H1 (cell line): ENCODE measurements around the gene ZNF683. TPM values are rescaled to one million over a fixed set of nuclear protein-coding genes. Genes with fewer than 3 reads are reported as not detected.

Experiments used
- CTCF ChIA-PET: fragments of 300-600 bp; sonication (Branson Sonifier 250); formaldehyde crosslinking; loops from one replicate; lab custom pipeline; 2021; ENCODE audit not compliant: partially characterized antibody; lab: Charles Lee
- POLR2A ChIA-PET: fragments of 300-600 bp; sonication (Branson Sonifier 250); formaldehyde crosslinking; loops from one replicate; lab custom pipeline; 2021; ENCODE audit warnings: inconsistent platforms; ENCODE audit not compliant: partially characterized antibody; lab: Charles Lee
- DNase-seq, 2 experiments: peaks; one replicate each; pipeline versions ENCODE4 v3.0.0 to v3.0.0-alpha.2; 2010 to 2022; ENCODE audit warnings: low spot score in 2 of 2, low read depth in 1 of 2, mixed read lengths in 1 of 2
- FAIRE-seq: peaks from 2 replicates; lab custom pipeline; 2011; peaks lifted over from hg19 to GRCh38; lab: Jason Lieb, UNC
- H2AFZ ChIP-seq: 2 replicates; pipeline ENCODE4 v1.8.1; 2012; ENCODE audit warnings: low read length, inconsistent platforms
- H2AK5ac ChIP-seq: 2 replicates; pipeline ENCODE4 v1.6.1; 2013; ENCODE audit warnings: low read depth, low read length
- H2BK120ac ChIP-seq: replicated peaks from 2 replicates; pipeline ENCODE3; 2013; ENCODE audit warnings: low read depth, low read length, inconsistent platforms
- H2BK12ac ChIP-seq: 2 replicates; pipeline ENCODE4 v1.6.1; 2013; ENCODE audit warnings: low read depth, low read length
- H2BK15ac ChIP-seq: 2 replicates; pipeline ENCODE4 v1.6.1; 2013; ENCODE audit warnings: low read length
- H2BK20ac ChIP-seq: 2 replicates; pipeline ENCODE4 v1.6.1; 2013; ENCODE audit warnings: low read length
- H2BK5ac ChIP-seq: 2 replicates; pipeline ENCODE4 v1.6.1; 2013; ENCODE audit warnings: low read depth, low read length
- H3K14ac ChIP-seq: 2 replicates; pipeline ENCODE4 v1.6.1; 2013; ENCODE audit warnings: inconsistent platforms; ENCODE audit not compliant: insufficient read length
- H3K18ac ChIP-seq: 2 replicates; pipeline ENCODE4 v1.6.1; 2013; ENCODE audit warnings: low read length; ENCODE audit errors: extremely low read depth
- H3K23ac ChIP-seq: 2 replicates; pipeline ENCODE4 v1.6.1; 2013; ENCODE audit warnings: inconsistent platforms; ENCODE audit not compliant: insufficient read length
- H3K23me2 ChIP-seq: 2 replicates; pipeline ENCODE4 v1.6.1; 2013; ENCODE audit warnings: low read depth, low read length
- H3K27ac ChIP-seq: 2 replicates; pipeline ENCODE4 v1.6.1; 2011; ENCODE audit warnings: low read depth, low read length, inconsistent platforms
- H3K27me3 ChIP-seq, 4 experiments: replicated peaks in 1 of 4; 1 replicate in 1 of 4; 2 replicates in 3 of 4; pipeline versions ENCODE4 v1.6.1 to v1.8.1; 2011 to 2013; ENCODE audit warnings: low read length in 3 of 4, mild to moderate bottlenecking in 3 of 4, inconsistent platforms in 2 of 4, mixed read lengths in 2 of 4, moderate library complexity in 1 of 4; ENCODE audit not compliant: control insufficient read depth in 3 of 4, insufficient read depth in 3 of 4; ENCODE audit errors: extremely low read depth in 1 of 4
- H3K36me3 ChIP-seq, 4 experiments: 2 replicates each; pipeline versions ENCODE4 v1.6.1 to v1.8.1; 2011 to 2013; ENCODE audit warnings: mild to moderate bottlenecking in 4 of 4, low read length in 3 of 4, moderate library complexity in 2 of 4, control low read depth in 1 of 4, inconsistent platforms in 1 of 4; ENCODE audit not compliant: insufficient read depth in 4 of 4, control insufficient read depth in 2 of 4
- H3K4ac ChIP-seq: replicated peaks from 2 replicates; pipeline ENCODE3; 2013; ENCODE audit warnings: low read length, low read depth, mixed read lengths, inconsistent platforms; ENCODE audit not compliant: insufficient read length
- H3K4me1 ChIP-seq, 4 experiments: replicated peaks in 1 of 4; 1 replicate in 1 of 4; 2 replicates in 3 of 4; pipeline versions ENCODE4 v1.6.1 to v1.8.1; 2011 to 2013; ENCODE audit warnings: low read length in 3 of 4, inconsistent platforms in 2 of 4, mixed read lengths in 1 of 4; ENCODE audit not compliant: insufficient read depth in 4 of 4, control insufficient read depth in 3 of 4
- H3K4me2 ChIP-seq, 2 experiments: 2 replicates each; pipeline versions ENCODE4 v1.6.1 to v1.8.1; 2011 to 2013; ENCODE audit warnings: low read depth in 2 of 2, low read length in 2 of 2, control low read depth in 1 of 2, inconsistent platforms in 1 of 2, mild to moderate bottlenecking in 1 of 2; ENCODE audit not compliant: insufficient read depth in 1 of 2
- H3K4me3 ChIP-seq, 4 experiments: fragments of 200-600, 300-600 bp in 1 of 4; sonication (generic), shearing (Covaris generic), sonication (Bioruptor Twin) in 1 of 4; 2 replicates each; pipeline versions ENCODE4 v1.5.1 to v1.8.1; 2011 to 2016; ENCODE audit warnings: low read length in 4 of 4, low read depth in 3 of 4, control low read depth in 2 of 4, inconsistent platforms in 2 of 4, mild to moderate bottlenecking in 2 of 4, mixed read lengths in 1 of 4, moderate library complexity in 1 of 4; ENCODE audit not compliant: insufficient read depth in 2 of 4; ENCODE audit errors: extremely low read depth in 1 of 4
- H3K56ac ChIP-seq: replicated peaks from 2 replicates; pipeline ENCODE3; 2013; ENCODE audit warnings: low read depth, mild to moderate bottlenecking, mixed read lengths, low read length, inconsistent platforms; ENCODE audit not compliant: insufficient read length
- H3K79me1 ChIP-seq: 2 replicates; pipeline ENCODE4 v1.6.1; 2013; ENCODE audit warnings: low read depth, low read length, control low read depth
- H3K79me2 ChIP-seq, 2 experiments: 2 replicates each; pipeline versions ENCODE4 v1.6.1 to v1.8.1; 2012 to 2013; ENCODE audit warnings: low read length in 2 of 2, mild to moderate bottlenecking in 2 of 2, inconsistent platforms in 1 of 2; ENCODE audit not compliant: insufficient read depth in 2 of 2, control insufficient read depth in 1 of 2
- H3K9ac ChIP-seq, 4 experiments: replicated peaks in 1 of 4; 1 replicate in 1 of 4; 2 replicates in 3 of 4; pipeline versions ENCODE4 v1.6.1 to v1.8.1; 2011 to 2013; ENCODE audit warnings: low read depth in 3 of 4, low read length in 3 of 4, control low read depth in 2 of 4, mild to moderate bottlenecking in 2 of 4, moderate library complexity in 2 of 4, inconsistent platforms in 1 of 4; ENCODE audit errors: extremely low read depth in 1 of 4
- H3K9me3 ChIP-seq, 2 experiments: 2 replicates each; pipeline versions ENCODE4 v1.6.1 to v1.8.1; 2012 to 2013; ENCODE audit warnings: mild to moderate bottlenecking in 2 of 2, moderate library complexity in 2 of 2, control low read depth in 1 of 2, inconsistent platforms in 1 of 2, low read depth in 1 of 2, low read length in 1 of 2, mixed read lengths in 1 of 2; ENCODE audit not compliant: insufficient read depth in 2 of 2
- H4K20me1 ChIP-seq, 2 experiments: replicated peaks in 1 of 2; 2 replicates each; pipeline versions ENCODE3 to v1.8.1; 2011 to 2013; ENCODE audit warnings: inconsistent platforms in 2 of 2, low read length in 2 of 2, mild to moderate bottlenecking in 1 of 2; ENCODE audit not compliant: insufficient read depth in 2 of 2, control insufficient read depth in 1 of 2
- H4K5ac ChIP-seq: 2 replicates; pipeline ENCODE4 v1.6.1; 2013; ENCODE audit warnings: low read length, low read depth, mixed read lengths, inconsistent platforms; ENCODE audit not compliant: insufficient read length
- H4K8ac ChIP-seq: 2 replicates; pipeline ENCODE4 v1.8.0; 2013; ENCODE audit warnings: mild to moderate bottlenecking, moderate library complexity, low read length, inconsistent platforms; ENCODE audit not compliant: insufficient read depth; ENCODE audit errors: extremely low read depth
- H4K91ac ChIP-seq: replicated peaks from 2 replicates; pipeline ENCODE3; 2013; ENCODE audit warnings: low read length, mixed read lengths, inconsistent platforms; ENCODE audit not compliant: insufficient read length
- CBX5 ChIP-seq: fragments of 300-800, 300-1000 bp; sonication (generic); IDR thresholded peaks from 2 replicates; pipeline ENCODE4 v1.7.1; 2016; ENCODE audit warnings: antibody characterized with exemption, low read length, low read depth
- CREB1 ChIP-seq: IDR thresholded peaks from 2 replicates; pipeline ENCODE4 v1.6.1; 2012; ENCODE audit warnings: inconsistent platforms
- CTCF ChIP-seq, 3 experiments: IDR thresholded peaks; 1 replicate in 2 of 3; 2 replicates in 1 of 3; pipeline versions ENCODE4 v1.5.1 to v1.6.1; 2011; ENCODE audit warnings: low read length in 3 of 3, mild to moderate bottlenecking in 3 of 3, inconsistent platforms in 2 of 3, low read depth in 1 of 3, moderate library complexity in 1 of 3; ENCODE audit not compliant: insufficient read depth in 1 of 3; ENCODE audit errors: control extremely low read depth in 1 of 3
- GTF2F1 ChIP-seq: IDR thresholded peaks from 2 replicates; pipeline ENCODE4 v1.6.1; 2012; ENCODE audit warnings: low read depth, low read length, improper control_type of control experiment, borderline replicate concordance
- NRF1 ChIP-seq: IDR thresholded peaks from 2 replicates; pipeline ENCODE4 v1.6.1; 2011; ENCODE audit warnings: mild to moderate bottlenecking, low read depth, low read length, improper control_type of control experiment
- SIN3A ChIP-seq, 2 experiments: IDR thresholded peaks in 1 of 2; conservative IDR thresholded peaks in 1 of 2; 2 replicates each; pipeline ENCODE4 v1.6.1; 2011 to 2012; ENCODE audit warnings: low read length in 2 of 2, improper control_type of control experiment in 1 of 2, low read depth in 1 of 2, mild to moderate bottlenecking in 1 of 2
- TBP ChIP-seq: IDR thresholded peaks from 2 replicates; pipeline ENCODE4 v1.6.1; 2011; ENCODE audit warnings: low read depth, low read length, improper control_type of control experiment
- whole genome bisulfite sequencing, 2 experiments: shearing (Covaris generic) in 1 of 2; methylation state at CpG; one replicate each; pipeline versions ENCODE4 v1.1.6 to v1.1.7; 2013 to 2015; ENCODE audit warnings: low lambda C conversion rate in 2 of 2, mixed read lengths in 2 of 2, inconsistent platforms in 1 of 2, low coverage in 1 of 2, missing lambda C conversion rate in 1 of 2; ENCODE audit not compliant: insufficient replicate concordance in 2 of 2, insufficient coverage in 1 of 2, insufficient read length in 1 of 2; ENCODE audit errors: extremely low coverage in 1 of 2, missing lambda C conversion rate in 1 of 2; 5-methylcytosine and 5-hydroxymethylcytosine counted together
- polyA plus RNA-seq, 7 experiments: library from polyadenylated mRNA; depleted of rRNA in 3 of 7; stranded (reverse) in 5 of 7; unstranded in 2 of 7; fragments of >200 nt in 5 of 7; fragments of 200-250 nt in 2 of 7; gene quantifications; 1 replicate in 5 of 7; 2 replicates in 1 of 7; 4 replicates in 1 of 7; pipeline versions ENCODE4 v1.2.1 to v1.2.3, GENCODE V29; 2011 to 2013; ENCODE audit warnings: missing spikeins in 2 of 7, mixed read lengths in 2 of 7
- total RNA-seq: library from RNA; stranded (reverse); fragmentation: NEBNext Ultra II Directional; extraction: Animal tissue kit (Norgen Biotek cat#: 25700); gene quantifications from 2 replicates; pipeline ENCODE4 v1.2.1, GENCODE V29; 2021
- TF ChIP-seq, protein P1 (sequence below): IDR thresholded peaks from 2 replicates; pipeline ENCODE4 v1.6.1; 2012; ENCODE audit warnings: inconsistent platforms

Gene ZNF683
- total and polyA plus RNA-seq, 2 of the 8 experiments (the other 6 are each of a cell fraction or from before 2014, with no cell fraction given): not detected

DNA sequence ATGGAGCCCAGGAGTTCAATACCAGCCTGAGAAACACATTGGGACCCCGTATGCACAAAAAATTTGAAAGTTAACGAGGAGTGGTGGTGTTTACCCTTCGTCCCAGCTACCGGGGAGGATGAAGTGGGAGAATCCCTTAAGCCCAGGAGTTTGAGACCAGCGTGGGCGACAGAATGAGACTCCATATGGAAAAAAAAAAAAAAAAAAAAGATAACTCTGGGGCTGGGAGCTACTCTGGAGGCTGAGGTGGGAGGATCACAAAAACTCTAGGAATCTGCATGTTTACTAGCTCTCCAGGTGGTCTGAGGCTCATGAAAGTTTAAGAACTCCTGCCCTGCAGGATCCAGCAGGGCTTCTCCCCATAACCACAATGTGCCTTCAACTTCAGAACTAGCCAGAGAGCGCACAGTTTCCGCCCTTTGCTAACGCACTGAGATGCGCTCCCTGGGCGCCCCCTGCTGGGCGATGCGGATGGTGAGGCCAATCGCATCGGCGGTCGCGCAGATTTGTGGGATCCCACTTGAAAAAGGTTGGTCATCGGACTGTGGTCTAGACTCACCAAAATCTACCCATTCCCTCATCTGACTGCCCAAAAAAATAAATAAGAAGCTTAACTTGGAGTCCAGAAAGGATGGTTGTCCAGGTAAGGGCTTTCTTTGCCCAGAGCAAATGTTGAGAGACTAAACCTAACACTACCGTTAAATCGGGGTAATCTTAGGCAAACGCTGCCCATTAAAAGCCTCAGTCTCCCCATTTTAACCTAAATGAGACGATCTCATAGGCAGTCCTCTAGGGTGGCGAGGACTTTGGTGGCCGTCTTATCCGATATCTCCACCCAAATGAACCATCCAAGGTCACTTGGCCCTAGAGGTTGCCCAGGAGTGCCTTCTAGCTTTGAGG lies 8.8 kb downstream of the ZNF683 start:
- no peak overlapping the region for H3K4me3 ChIP-seq
- H2BK5ac ChIP-seq: no peak overlapping the region
- no peak overlapping the region for H3K4ac ChIP-seq
- H4K20me1 ChIP-seq: no peaks in the 10 kb centered on the region
- peaks cover 8% of the 10 kb centered on the region; the same call in 1 of the 2 replicates for H3K23me2 ChIP-seq
- H3K79me2 ChIP-seq: no peaks in the 10 kb centered on the region
- H3K9me3 ChIP-seq: no peaks in the 10 kb centered on the region
- H2BK12ac ChIP-seq: no peak overlapping the region
- H3K14ac ChIP-seq: no peak overlapping the region
- DNase-seq (peak; percentile 50 to 97), FAIRE-seq (peak; percentile 85)
- WGBS, 2 experiments: 47% methylated on average over 26 of the region's 26 CpGs; no CpG with 5 or more reads in 1 of the 2 experiments
- peaks cover 0 to 17% (median 11%) of the 10 kb centered on the region in 4 experiments; a peak in 4 of 7 replicates for H3K27me3 ChIP-seq
- no peak overlapping the region for H3K18ac ChIP-seq
- no peaks in the 10 kb centered on the region for H3K36me3 ChIP-seq
- no peak overlapping the region for H3K4me2 ChIP-seq
- peak overlapping the region; percentile 27 for H2AFZ ChIP-seq
- H4K8ac ChIP-seq: no peak overlapping the region
- no peak overlapping the region for H2AK5ac ChIP-seq
- no peak overlapping the region for H4K5ac ChIP-seq
- H3K9ac ChIP-seq: no peak overlapping the region
- H3K79me1 ChIP-seq: no peaks in the 10 kb centered on the region
- H3K23ac ChIP-seq: no peak overlapping the region
- CTCF ChIA-PET: interaction anchor here (0.7 to 14.1 kb wide), 31 partner anchors 8 to 340 kb away, joined by 3 to 297 read pairs (median 5); partner anchors contain the start of genes CATSPER4, CD52, SH3BGRL3 and ZNF683
- no peak overlapping the region for H3K27ac ChIP-seq
- no peak overlapping the region for H2BK20ac ChIP-seq
- no peak overlapping the region for H3K56ac ChIP-seq
- H3K4me1 ChIP-seq: peaks cover 4 to 14% (median 10%) of the 10 kb centered on the region in 4 experiments
- H2BK15ac ChIP-seq: no peak overlapping the region
- POLR2A ChIA-PET: interaction anchor here (0.9 to 4.4 kb wide), 8 partner anchors 9 to 85 kb away, joined by 3 to 36 read pairs (median 5); partner anchors contain the start of genes CRYBG2, LIN28A and SH3BGRL3
- H4K91ac ChIP-seq: no peak overlapping the region
- H2BK120ac ChIP-seq: no peak overlapping the region
- TF ChIP-seq TBP (peak; percentile 49; the same call in 1 of the 2 replicates), CBX5 (no peak), GTF2F1 (no peak), SIN3A (conservative IDR thresholded peaks at IDR 0.05 in 1 of 2, IDR thresholded peaks at IDR 0.05 in 1 of 2; ENCODE audit: low read depth in 1 of 2, low read length in 2 of 2) (peak in 1 of 2 experiments; percentile 71; a peak in 1 of 4 replicates), CTCF (IDR thresholded peaks at IDR 0.05; ENCODE audit: control extremely low read depth in 1 of 3, insufficient read depth in 1 of 3, low read depth in 1 of 3, low read length in 3 of 3) (peak; percentile 93 to 96 (median 93)), NRF1 (no peak), CREB1 (peak; percentile 65)
- TF ChIP-seq, protein P1, sequence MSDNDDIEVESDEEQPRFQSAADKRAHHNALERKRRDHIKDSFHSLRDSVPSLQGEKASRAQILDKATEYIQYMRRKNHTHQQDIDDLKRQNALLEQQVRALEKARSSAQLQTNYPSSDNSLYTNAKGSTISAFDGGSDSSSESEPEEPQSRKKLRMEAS: peak; percentile 31; the same call in 1 of the 2 replicates
